HEK293 (cell line): Measurements from ENCODE around the gene DNAJB6.

Experiments used
- CTCF ChIA-PET: fragments of 350-600 bp; formaldehyde crosslinking; extraction: SDS; loops from one replicate; lab custom pipeline; 2021; ENCODE audit warnings: antibody characterized with exemption; lab: Yijun Ruan, JAX
- POLR2A ChIA-PET: fragments of 300-600 bp; formaldehyde crosslinking; extraction: SDS; loops from one replicate; lab custom pipeline; 2020; ENCODE audit warnings: antibody characterized with exemption, inconsistent platforms; lab: Yijun Ruan, JAX
- H3K27ac ChIP-seq: fragments of 200-500 bp; sonication (Bioruptor generic); 2 replicates; pipeline ENCODE4 v1.5.1; 2014; ENCODE audit warnings: low read depth, low read length, control low read depth, inconsistent platforms; ENCODE audit errors: extremely low read depth
- H3K36me3 ChIP-seq, 2 experiments: fragments of 200-500 bp in 1 of 2; sonication (Bioruptor generic) in 1 of 2; 1 replicate in 1 of 2; 2 replicates in 1 of 2; pipeline ENCODE4 v1.5.1; 2014 to 2017; ENCODE audit warnings: inconsistent platforms in 2 of 2, low read length in 2 of 2; ENCODE audit not compliant: control insufficient read depth in 2 of 2, insufficient read depth in 1 of 2
- H3K4me1 ChIP-seq: fragments of 200-500 bp; sonication (Bioruptor generic); 2 replicates; pipeline ENCODE4 v1.5.1; 2014; ENCODE audit warnings: mild to moderate bottlenecking, low read length, inconsistent platforms; ENCODE audit not compliant: control insufficient read depth, insufficient read depth
- H3K4me3 ChIP-seq: 2 replicates; pipeline ENCODE4 v1.5.1; 2011; ENCODE audit warnings: low read depth, mild to moderate bottlenecking, control low read depth, low read length, moderate library complexity
- H3K9me3 ChIP-seq: fragments of 200-500 bp; sonication (Bioruptor generic); 2 replicates; pipeline ENCODE4 v1.5.1; 2014; ENCODE audit warnings: low read depth, low read length, inconsistent platforms; ENCODE audit not compliant: control insufficient read depth, insufficient read depth
- PRDM10 ChIP-seq: fragments of 450-650 bp; formaldehyde crosslinking; IDR thresholded peaks from 2 replicates; pipeline ENCODE4 v1.5.1; 2016; ENCODE audit warnings: missing biosample characterization, missing genetic modification characterization
- WT1 ChIP-seq: fragments of 450-650 bp; formaldehyde crosslinking; IDR thresholded peaks from 2 replicates; pipeline ENCODE4 v1.5.1; 2016; ENCODE audit warnings: missing biosample characterization, missing genetic modification characterization
- YY2 ChIP-seq: fragments of 450-650 bp; formaldehyde crosslinking; IDR thresholded peaks from 2 replicates; pipeline ENCODE4 v1.5.1; 2016; ENCODE audit warnings: missing biosample characterization, missing genetic modification characterization
- ZBTB21 ChIP-seq: fragments of 450-650 bp; formaldehyde crosslinking; IDR thresholded peaks from 2 replicates; pipeline ENCODE4 v1.5.1; 2017; ENCODE audit warnings: missing biosample characterization, missing genetic modification characterization
- ZBTB48 ChIP-seq: fragments of 450-650 bp; formaldehyde crosslinking; IDR thresholded peaks from 2 replicates; pipeline ENCODE4 v1.5.1; 2016; ENCODE audit warnings: missing biosample characterization, missing genetic modification characterization
- ZFP69B ChIP-seq: fragments of 450-650 bp; formaldehyde crosslinking; IDR thresholded peaks from 2 replicates; pipeline ENCODE4 v1.5.1; 2016; ENCODE audit warnings: missing biosample characterization, missing genetic modification characterization
- ZNF112 ChIP-seq: fragments of 450-650 bp; formaldehyde crosslinking; IDR thresholded peaks from 2 replicates; pipeline ENCODE4 v1.5.0; 2017; ENCODE audit warnings: missing biosample characterization, missing genetic modification characterization
- ZNF157 ChIP-seq: fragments of 450-650 bp; formaldehyde crosslinking; IDR thresholded peaks from 2 replicates; pipeline ENCODE4 v1.5.1; 2016; ENCODE audit warnings: missing biosample characterization, missing genetic modification characterization
- ZNF169 ChIP-seq: fragments of 450-650 bp; formaldehyde crosslinking; IDR thresholded peaks from 2 replicates; pipeline ENCODE4 v1.5.1; 2016; ENCODE audit warnings: missing biosample characterization, missing genetic modification characterization
- ZNF248 ChIP-seq: fragments of 450-650 bp; formaldehyde crosslinking; IDR thresholded peaks from 2 replicates; pipeline ENCODE4 v1.5.1; 2017; ENCODE audit warnings: missing biosample characterization, missing genetic modification characterization
- ZNF433 ChIP-seq: fragments of 450-650 bp; formaldehyde crosslinking; IDR thresholded peaks from 2 replicates; pipeline ENCODE4 v1.5.1; 2016; ENCODE audit warnings: missing biosample characterization, missing genetic modification characterization, low read depth
- ZNF48 ChIP-seq: fragments of 450-650 bp; formaldehyde crosslinking; IDR thresholded peaks from 2 replicates; pipeline ENCODE4 v1.5.1; 2016; ENCODE audit warnings: missing biosample characterization, missing genetic modification characterization
- ZNF610 ChIP-seq: fragments of 450-650 bp; formaldehyde crosslinking; IDR thresholded peaks from 2 replicates; pipeline ENCODE4 v1.5.1; 2016; ENCODE audit warnings: missing biosample characterization, missing genetic modification characterization, borderline replicate concordance
- ZNF623 ChIP-seq: fragments of 450-650 bp; formaldehyde crosslinking; IDR thresholded peaks from 2 replicates; pipeline ENCODE4 v1.5.1; 2016; ENCODE audit warnings: missing biosample characterization, missing genetic modification characterization
- ZNF626 ChIP-seq: fragments of 450-650 bp; sonication (Bioruptor Pico); formaldehyde crosslinking; IDR thresholded peaks from 2 replicates; pipeline ENCODE4 v1.5.1; 2018; ENCODE audit warnings: missing biosample characterization, missing genetic modification characterization, inconsistent platforms
- ZNF791 ChIP-seq: fragments of 450-650 bp; formaldehyde crosslinking; IDR thresholded peaks from 2 replicates; pipeline ENCODE4 v1.5.1; 2016; ENCODE audit warnings: missing biosample characterization, missing genetic modification characterization
- TF ChIP-seq, protein P1 (sequence below): fragments of 450-650 bp; formaldehyde crosslinking; IDR thresholded peaks from 2 replicates; pipeline ENCODE4 v1.5.1; 2017; ENCODE audit warnings: missing biosample characterization, missing genetic modification characterization
- TF ChIP-seq, protein P2 (sequence below): fragments of 450-650 bp; formaldehyde crosslinking; IDR thresholded peaks from 2 replicates; pipeline ENCODE4 v1.5.1; 2017; ENCODE audit warnings: missing biosample characterization, missing genetic modification characterization
- TF ChIP-seq, protein P3 (sequence below): fragments of 450-650 bp; formaldehyde crosslinking; IDR thresholded peaks from 2 replicates; pipeline ENCODE4 v1.5.1; 2017; ENCODE audit warnings: missing biosample characterization, missing genetic modification characterization
- TF ChIP-seq, protein P4 (sequence below): fragments of 450-650 bp; formaldehyde crosslinking; IDR thresholded peaks from 2 replicates; pipeline ENCODE4 v1.5.1; 2016; ENCODE audit warnings: missing biosample characterization, missing genetic modification characterization, borderline replicate concordance

The DNAJB6 gene

GRCh38 chr7:157423348-157423747, 86.5 kb downstream of the DNAJB6 start (continued):
- TF ChIP-seq, protein P1, sequence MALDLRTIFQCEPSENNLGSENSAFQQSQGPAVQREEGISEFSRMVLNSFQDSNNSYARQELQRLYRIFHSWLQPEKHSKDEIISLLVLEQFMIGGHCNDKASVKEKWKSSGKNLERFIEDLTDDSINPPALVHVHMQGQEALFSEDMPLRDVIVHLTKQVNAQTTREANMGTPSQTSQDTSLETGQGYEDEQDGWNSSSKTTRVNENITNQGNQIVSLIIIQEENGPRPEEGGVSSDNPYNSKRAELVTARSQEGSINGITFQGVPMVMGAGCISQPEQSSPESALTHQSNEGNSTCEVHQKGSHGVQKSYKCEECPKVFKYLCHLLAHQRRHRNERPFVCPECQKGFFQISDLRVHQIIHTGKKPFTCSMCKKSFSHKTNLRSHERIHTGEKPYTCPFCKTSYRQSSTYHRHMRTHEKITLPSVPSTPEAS (tag by site-specific recombination) = no peak
- TF ChIP-seq, protein P2, sequence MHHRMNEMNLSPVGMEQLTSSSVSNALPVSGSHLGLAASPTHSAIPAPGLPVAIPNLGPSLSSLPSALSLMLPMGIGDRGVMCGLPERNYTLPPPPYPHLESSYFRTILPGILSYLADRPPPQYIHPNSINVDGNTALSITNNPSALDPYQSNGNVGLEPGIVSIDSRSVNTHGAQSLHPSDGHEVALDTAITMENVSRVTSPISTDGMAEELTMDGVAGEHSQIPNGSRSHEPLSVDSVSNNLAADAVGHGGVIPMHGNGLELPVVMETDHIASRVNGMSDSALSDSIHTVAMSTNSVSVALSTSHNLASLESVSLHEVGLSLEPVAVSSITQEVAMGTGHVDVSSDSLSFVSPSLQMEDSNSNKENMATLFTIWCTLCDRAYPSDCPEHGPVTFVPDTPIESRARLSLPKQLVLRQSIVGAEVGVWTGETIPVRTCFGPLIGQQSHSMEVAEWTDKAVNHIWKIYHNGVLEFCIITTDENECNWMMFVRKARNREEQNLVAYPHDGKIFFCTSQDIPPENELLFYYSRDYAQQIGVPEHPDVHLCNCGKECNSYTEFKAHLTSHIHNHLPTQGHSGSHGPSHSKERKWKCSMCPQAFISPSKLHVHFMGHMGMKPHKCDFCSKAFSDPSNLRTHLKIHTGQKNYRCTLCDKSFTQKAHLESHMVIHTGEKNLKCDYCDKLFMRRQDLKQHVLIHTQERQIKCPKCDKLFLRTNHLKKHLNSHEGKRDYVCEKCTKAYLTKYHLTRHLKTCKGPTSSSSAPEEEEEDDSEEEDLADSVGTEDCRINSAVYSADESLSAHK = no peak
- TF ChIP-seq ZNF48 (tag by site-specific recombination) = no peak
- TF ChIP-seq ZNF157 (tag by site-specific recombination) = no peak
- TF ChIP-seq, protein P3, sequence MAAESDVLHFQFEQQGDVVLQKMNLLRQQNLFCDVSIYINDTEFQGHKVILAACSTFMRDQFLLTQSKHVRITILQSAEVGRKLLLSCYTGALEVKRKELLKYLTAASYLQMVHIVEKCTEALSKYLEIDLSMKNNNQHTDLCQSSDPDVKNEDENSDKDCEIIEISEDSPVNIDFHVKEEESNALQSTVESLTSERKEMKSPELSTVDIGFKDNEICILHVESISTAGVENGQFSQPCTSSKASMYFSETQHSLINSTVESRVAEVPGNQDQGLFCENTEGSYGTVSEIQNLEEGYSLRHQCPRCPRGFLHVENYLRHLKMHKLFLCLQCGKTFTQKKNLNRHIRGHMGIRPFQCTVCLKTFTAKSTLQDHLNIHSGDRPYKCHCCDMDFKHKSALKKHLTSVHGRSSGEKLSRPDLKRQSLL (tag by site-specific recombination) = no peak
- TF ChIP-seq ZNF433 (tag by site-specific recombination) = no peak
- TF ChIP-seq ZBTB21 (tag by site-specific recombination) = no peak

DNA sequence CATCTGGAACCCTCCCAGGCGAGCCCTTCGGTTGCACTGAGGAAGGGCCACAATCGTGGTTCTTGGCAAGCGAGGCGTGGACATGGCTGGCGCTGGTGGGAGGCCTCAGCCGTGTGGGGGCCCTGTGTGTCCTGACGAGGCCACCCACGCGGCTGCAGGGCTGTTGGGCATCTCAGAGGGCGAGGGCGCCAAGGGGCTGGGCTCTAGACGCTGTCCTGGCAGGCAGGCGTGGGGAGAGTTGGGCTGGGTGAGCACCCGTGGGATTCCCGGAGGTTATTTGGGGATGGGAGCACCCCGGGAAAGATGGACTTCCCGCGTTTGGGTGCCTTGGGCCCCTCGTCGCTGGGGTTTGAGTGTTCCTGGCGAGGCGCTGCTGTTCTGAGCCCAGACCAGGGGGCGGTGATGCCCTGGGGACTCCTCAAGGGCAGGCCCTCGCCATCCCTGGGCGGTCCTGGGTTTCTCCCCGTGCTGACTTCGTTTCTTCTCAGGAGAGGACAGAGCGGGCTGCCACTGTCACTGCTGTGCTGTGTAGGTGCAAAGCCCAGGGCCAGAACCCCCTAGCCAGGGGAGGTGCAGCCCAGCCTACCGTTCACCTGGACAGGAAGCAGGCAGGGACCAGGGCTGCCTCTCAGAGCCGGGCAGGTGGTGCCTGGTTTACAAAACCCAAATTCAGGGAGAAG, 87.2 kb downstream of the DNAJB6 start:
- no peaks in the 10 kb centered on the region; a peak in 1 of 3 replicates for H3K36me3 ChIP-seq
- TF ChIP-seq ZNF248 (tag by site-specific recombination) = no peak
- no peak for TF ChIP-seq ZNF112 (tag by site-specific recombination)
- no peak for TF ChIP-seq PRDM10 (tag by site-specific recombination)
- TF ChIP-seq, protein P4, sequence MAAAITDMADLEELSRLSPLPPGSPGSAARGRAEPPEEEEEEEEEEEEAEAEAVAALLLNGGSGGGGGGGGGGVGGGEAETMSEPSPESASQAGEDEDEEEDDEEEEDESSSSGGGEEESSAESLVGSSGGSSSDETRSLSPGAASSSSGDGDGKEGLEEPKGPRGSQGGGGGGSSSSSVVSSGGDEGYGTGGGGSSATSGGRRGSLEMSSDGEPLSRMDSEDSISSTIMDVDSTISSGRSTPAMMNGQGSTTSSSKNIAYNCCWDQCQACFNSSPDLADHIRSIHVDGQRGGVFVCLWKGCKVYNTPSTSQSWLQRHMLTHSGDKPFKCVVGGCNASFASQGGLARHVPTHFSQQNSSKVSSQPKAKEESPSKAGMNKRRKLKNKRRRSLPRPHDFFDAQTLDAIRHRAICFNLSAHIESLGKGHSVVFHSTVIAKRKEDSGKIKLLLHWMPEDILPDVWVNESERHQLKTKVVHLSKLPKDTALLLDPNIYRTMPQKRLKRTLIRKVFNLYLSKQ (tag by site-specific recombination) = no peak
- no peak for TF ChIP-seq ZNF169
- TF ChIP-seq WT1 (tag by site-specific recombination) = no peak
- TF ChIP-seq ZNF610 (tag by site-specific recombination) = no peak
- TF ChIP-seq ZNF433 (tag by site-specific recombination) = no peak
- TF ChIP-seq ZNF791 (tag by site-specific recombination) = no peak
- TF ChIP-seq ZNF626 (tag by site-specific recombination) = no peak
- no peak for TF ChIP-seq ZNF623 (tag by site-specific recombination)
- no peak for TF ChIP-seq ZFP69B
- no peak for TF ChIP-seq YY2 (tag by site-specific recombination)
- TF ChIP-seq ZBTB48 = no peak
- TF ChIP-seq, all 188 proteins: peak for 0
- Histone ChIP-seq H3K27ac (no peak overlapping the region), H3K4me3 (no peak overlapping the region), H3K4me1 (no peaks in the 10 kb centered on the region), H3K9me3 (no peaks in the 10 kb centered on the region)
- CTCF ChIA-PET = no interaction called here
- POLR2A ChIA-PET = no interaction called here
